Breast epithelium (tissue), 4 donors: ENCODE measurements around the gene IQCN. TPM values are rescaled to one million over a fixed set of nuclear protein-coding genes. Genes with fewer than 3 reads are reported as not detected.
"Not testable (repeated sequence)": the region's sequence is repeated elsewhere in the genome, so short reads cannot be mapped to it uniquely, and the experiment has no call there.

ENCODE experiments used
- DNase-seq, 2 donors: peaks; one replicate each; pipeline ENCODE4 v3.0.0-alpha.2; 2019; ENCODE audit warnings: low spot score in 2 of 2
- H3K27ac ChIP-seq, 2 donors: fragments of 200-600 bp; sonication (generic) in 1 of 2; one replicate each; pipeline ENCODE4 v1.5.1; 2016 to 2019; ENCODE audit warnings: mild to moderate bottlenecking in 1 of 2
- H3K27me3 ChIP-seq, 2 donors: fragments of 200-600 bp; sonication (generic) in 1 of 2; one replicate each; pipeline versions ENCODE4 v1.5.1 to v1.6.0; 2017 to 2019; ENCODE audit warnings: control low read depth in 1 of 2, mild to moderate bottlenecking in 1 of 2
- H3K36me3 ChIP-seq: fragments of 200-600 bp; one replicate; pipeline ENCODE4 v1.5.1; 2019
- H3K4me1 ChIP-seq, 2 donors: fragments of 200-600 bp; sonication (generic); one replicate each; pipeline ENCODE4 v1.5.1; 2016 to 2019; ENCODE audit warnings: control low read depth in 1 of 2
- H3K4me3 ChIP-seq, 3 donors: fragments of 200-600 bp; sonication (generic); 1 replicate in 2 of 3; 2 replicates in 1 of 3; pipeline ENCODE4 v1.5.1; 2016 to 2019; ENCODE audit warnings: mild to moderate bottlenecking in 3 of 3, moderate library complexity in 2 of 3
- H3K9me3 ChIP-seq, 2 donors: fragments of 200-600 bp; sonication (generic) in 1 of 2; one replicate each; pipeline ENCODE4 v1.5.1; 2016 to 2019; ENCODE audit warnings: control low read depth in 1 of 2
- POLR2A ChIP-seq: fragments of 450-650 bp; IDR thresholded peaks from one replicate; pipeline ENCODE4 v1.6.1; 2016; ENCODE audit warnings: antibody characterized with exemption, mild to moderate bottlenecking, moderate library complexity
- POLR2AphosphoS5 ChIP-seq, 3 donors: sonication (generic); formaldehyde crosslinking; IDR thresholded peaks; one replicate each; pipeline ENCODE4 v1.6.1; 2017; ENCODE audit warnings: antibody characterized with exemption in 3 of 3
- intact Hi-C: fragments of 100-400 bp; cut with DNase I; formaldehyde crosslinking; loops from one replicate; pipeline ENCODE4 v1.15.1; 2023; ENCODE audit warnings: low total_unique reads
- total RNA-seq, 3 donors: library from RNA; depleted of rRNA; stranded (reverse); fragments of >200 nt; gene quantifications; one replicate each; pipeline ENCODE4 v1.1.0, GENCODE V29; 2016
- TF ChIP-seq, protein P1 (sequence below), 3 donors: fragments of 450-650 bp; IDR thresholded peaks; one replicate each; pipeline ENCODE4 v1.5.1; 2016 to 2017; ENCODE audit warnings: antibody characterized with exemption in 3 of 3, mild to moderate bottlenecking in 3 of 3, moderate library complexity in 3 of 3

IQCN gene
- total RNA-seq, 3 donors from 2014 or later, result 7.0 to 16.6 (median 9.5) TPM

GRCh38 chr19:18216789-18217188, 57.5 kb downstream of the IQCN start:
- intact Hi-C loops, result no loop called here
- no peak for DNase-seq
- no peak overlapping the region for H3K4me3 ChIP-seq
- no peaks in the 10 kb centered on the region for H3K9me3 ChIP-seq
- H3K27ac ChIP-seq, result no peak overlapping the region
- no peaks in the 10 kb centered on the region for H3K36me3 ChIP-seq
- peaks cover 5 to 16% of the 10 kb centered on the region in 2 donors for H3K27me3 ChIP-seq
- no peaks in the 10 kb centered on the region for H3K4me1 ChIP-seq
- TF ChIP-seq POLR2AphosphoS5 (IDR thresholded peaks at IDR 0.05) (no peak), POLR2A (no peak)
- TF ChIP-seq, protein P1, sequence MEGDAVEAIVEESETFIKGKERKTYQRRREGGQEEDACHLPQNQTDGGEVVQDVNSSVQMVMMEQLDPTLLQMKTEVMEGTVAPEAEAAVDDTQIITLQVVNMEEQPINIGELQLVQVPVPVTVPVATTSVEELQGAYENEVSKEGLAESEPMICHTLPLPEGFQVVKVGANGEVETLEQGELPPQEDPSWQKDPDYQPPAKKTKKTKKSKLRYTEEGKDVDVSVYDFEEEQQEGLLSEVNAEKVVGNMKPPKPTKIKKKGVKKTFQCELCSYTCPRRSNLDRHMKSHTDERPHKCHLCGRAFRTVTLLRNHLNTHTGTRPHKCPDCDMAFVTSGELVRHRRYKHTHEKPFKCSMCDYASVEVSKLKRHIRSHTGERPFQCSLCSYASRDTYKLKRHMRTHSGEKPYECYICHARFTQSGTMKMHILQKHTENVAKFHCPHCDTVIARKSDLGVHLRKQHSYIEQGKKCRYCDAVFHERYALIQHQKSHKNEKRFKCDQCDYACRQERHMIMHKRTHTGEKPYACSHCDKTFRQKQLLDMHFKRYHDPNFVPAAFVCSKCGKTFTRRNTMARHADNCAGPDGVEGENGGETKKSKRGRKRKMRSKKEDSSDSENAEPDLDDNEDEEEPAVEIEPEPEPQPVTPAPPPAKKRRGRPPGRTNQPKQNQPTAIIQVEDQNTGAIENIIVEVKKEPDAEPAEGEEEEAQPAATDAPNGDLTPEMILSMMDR (IDR thresholded peaks at IDR 0.05), result no peak

GRCh38 chr19:18214779-18215433, 59.3 kb downstream of the IQCN start:
- H3K4me1 ChIP-seq, result no peaks in the 10 kb centered on the region
- TF ChIP-seq POLR2A, result no peak
- TF ChIP-seq, protein P1 (IDR thresholded peaks at IDR 0.05), result no peak

GRCh38 chr19:18211683-18212082, 62.6 kb downstream of the IQCN start:
- H3K36me3 ChIP-seq, result no peaks in the 10 kb centered on the region
- intact Hi-C loops, result no loop called here

More at GRCh38 chr19:18214779-18215433, 59.3 kb downstream of the IQCN start:
- no peak overlapping the region for H3K4me3 ChIP-seq
- intact Hi-C loops, result no loop called here
- H3K9me3 ChIP-seq, result no peaks in the 10 kb centered on the region
- H3K27me3 ChIP-seq, result no peaks in the 10 kb centered on the region
- no peak for DNase-seq
- no peak overlapping the region for H3K27ac ChIP-seq
- H3K36me3 ChIP-seq, result no peaks in the 10 kb centered on the region

GRCh38 chr19:18209912-18210311, 64.3 kb downstream of the IQCN start:
- DNase-seq, H3K9me3 ChIP-seq, H3K4me1 ChIP-seq, H3K27ac ChIP-seq, H3K4me3 ChIP-seq, H3K36me3 ChIP-seq, H3K27me3 ChIP-seq, intact Hi-C loops: not testable (repeated sequence)

More at GRCh38 chr19:18211683-18212082, 62.6 kb downstream of the IQCN start:
- TF ChIP-seq POLR2A (no peak), POLR2AphosphoS5 (IDR thresholded peaks at IDR 0.05) (no peak)
- TF ChIP-seq, protein P1 (IDR thresholded peaks at IDR 0.05), result no peak
- Histone ChIP-seq H3K4me3 (no peak overlapping the region), H3K27me3 (no peaks in the 10 kb centered on the region), H3K27ac (no peak overlapping the region), H3K9me3 (no peaks in the 10 kb centered on the region), H3K4me1 (no peaks in the 10 kb centered on the region)
- no peak for DNase-seq

DNA sequence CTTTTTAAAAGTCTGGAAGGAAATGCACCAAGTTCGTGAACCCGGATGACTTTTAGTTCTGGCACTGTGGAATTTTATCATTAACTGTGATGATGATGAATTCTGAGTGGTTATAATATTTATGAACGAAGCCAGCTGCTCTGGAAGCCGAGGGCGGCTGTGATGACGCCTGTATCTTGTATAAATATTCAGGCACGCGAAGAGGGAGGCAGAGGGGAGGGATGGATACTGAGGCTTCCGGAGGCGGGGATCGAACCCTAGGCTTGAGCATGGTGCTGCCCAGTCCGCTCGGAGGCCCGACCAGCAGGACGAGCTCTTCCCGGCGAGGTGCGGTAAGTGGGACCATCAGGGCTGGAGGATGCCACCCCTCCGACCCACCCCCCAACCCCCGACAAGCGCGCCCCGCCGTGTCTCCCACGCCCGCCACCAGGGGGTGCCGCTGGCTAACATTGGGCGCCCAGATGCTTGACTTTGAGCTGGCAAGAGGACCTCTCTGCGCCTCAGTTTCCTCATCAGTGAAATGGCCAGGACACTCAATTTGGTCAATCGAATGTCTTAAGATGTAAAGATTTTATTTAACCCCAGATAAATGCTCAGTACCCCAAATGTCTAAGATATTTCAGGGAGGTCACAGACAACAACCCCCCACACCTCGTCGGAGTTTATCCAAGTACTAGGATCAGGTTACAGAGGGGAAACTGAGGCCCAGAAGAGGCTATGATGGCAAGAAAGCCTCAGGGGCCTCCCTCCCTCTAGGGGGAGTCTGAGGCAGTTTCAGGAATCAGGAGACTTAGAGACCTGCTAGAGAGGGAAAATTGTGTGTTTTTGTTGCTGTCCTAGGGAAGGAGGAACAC, 65.9 kb downstream of the IQCN start:
- H3K9me3 ChIP-seq, result no peaks in the 10 kb centered on the region
- H3K27me3 ChIP-seq, result no peaks in the 10 kb centered on the region
- no peak for TF ChIP-seq POLR2AphosphoS5 (IDR thresholded peaks at IDR 0.05)
- TF ChIP-seq, protein P1 (IDR thresholded peaks at IDR 0.05), result peak in 1 of 3 donors; percentile 13
- intact Hi-C loops, result no loop called here
- no peak overlapping the region for H3K4me3 ChIP-seq
- peaks cover 0 to 8% of the 10 kb centered on the region in 2 donors for H3K4me1 ChIP-seq
- no peaks in the 10 kb centered on the region for H3K36me3 ChIP-seq
- no peak overlapping the region for H3K27ac ChIP-seq
- DNase-seq, result no peak

Other genes starting within 250 kb of the IQCN start
- gene IL12RB1, start 187.5 kb downstream of the IQCN start, total RNA-seq, result 1 to 10 TPM in 2 of 3 donors, under 1 TPM in 1; 0.98 to 2.1 (median 1.6) TPM
- gene MAST3, start 176.7 kb downstream of the IQCN start, total RNA-seq, result 1 to 10 TPM; 5.6 to 8.5 (median 6.2) TPM
- 10 to 100 TPM in 1 of 3 donors, 1 to 10 TPM in 2; 8.6 to 12.1 (median 8.8) TPM for gene PIK3R2, start 121.3 kb downstream of the IQCN start, total RNA-seq
- gene IFI30, start 100.6 kb downstream of the IQCN start, total RNA-seq, result 100 to 1,000 TPM in 1 of 3 donors, 10 to 100 TPM in 2; 50.1 to 103 (median 91.6) TPM
- 10 to 100 TPM; 24.3 to 41.3 (median 37.1) TPM for gene MPV17L2, start 81.2 kb downstream of the IQCN start, total RNA-seq
- gene RAB3A, start 70.4 kb downstream of the IQCN start, total RNA-seq, result 1 to 10 TPM in 2 of 3 donors, under 1 TPM in 1; 0.66 to 1.2 (median 1.1) TPM
- gene PDE4C, start 48.0 kb downstream of the IQCN start, total RNA-seq, result 1 to 10 TPM in 1 of 3 donors, under 1 TPM in 1, not detected in 1; 0.33 to 1.3 TPM
- 100 to 1,000 TPM; 325 to 833 (median 602) TPM for gene JUND, start 7.2 kb upstream of the IQCN start, total RNA-seq
- 100 to 1,000 TPM in 2 of 3 donors, 10 to 100 TPM in 1; 83.0 to 122 (median 120) TPM for gene LSM4, start 48.6 kb upstream of the IQCN start, total RNA-seq
- 10 to 100 TPM; 22.5 to 29.2 (median 25.9) TPM for gene PGPEP1, start 66.1 kb upstream of the IQCN start, total RNA-seq
- gene GDF15, start 111.7 kb upstream of the IQCN start, total RNA-seq, result 10 to 100 TPM in 1 of 3 donors, 1 to 10 TPM in 2; 2.7 to 60.3 (median 9.2) TPM
- gene LRRC25, start 123.2 kb upstream of the IQCN start, total RNA-seq, result 10 to 100 TPM in 1 of 3 donors, 1 to 10 TPM in 2; 3.9 to 27.2 (median 7.2) TPM
- 10 to 100 TPM; 29.4 to 71.8 (median 46.7) TPM for gene SSBP4, start 144.9 kb upstream of the IQCN start, total RNA-seq
- 10 to 100 TPM in 2 of 3 donors, 1 to 10 TPM in 1; 7.4 to 42.9 (median 40.2) TPM for gene ISYNA1, start 163.7 kb upstream of the IQCN start, total RNA-seq
- 10 to 100 TPM; 13.0 to 22.3 (median 15.7) TPM for gene ELL, start 247.6 kb upstream of the IQCN start, total RNA-seq